Measurements from ENCODE around the gene SNX3.
"Not testable (repeated sequence)": the region's sequence is repeated elsewhere in the genome, so short reads cannot be mapped to it uniquely, and the experiment has no call there.

The SNX3 gene

GRCh38 chr6:108260126-108260808 lies 573 bp downstream of the SNX3 start:
- DNase-seq, result peak; percentile 4 to 9

DNA sequence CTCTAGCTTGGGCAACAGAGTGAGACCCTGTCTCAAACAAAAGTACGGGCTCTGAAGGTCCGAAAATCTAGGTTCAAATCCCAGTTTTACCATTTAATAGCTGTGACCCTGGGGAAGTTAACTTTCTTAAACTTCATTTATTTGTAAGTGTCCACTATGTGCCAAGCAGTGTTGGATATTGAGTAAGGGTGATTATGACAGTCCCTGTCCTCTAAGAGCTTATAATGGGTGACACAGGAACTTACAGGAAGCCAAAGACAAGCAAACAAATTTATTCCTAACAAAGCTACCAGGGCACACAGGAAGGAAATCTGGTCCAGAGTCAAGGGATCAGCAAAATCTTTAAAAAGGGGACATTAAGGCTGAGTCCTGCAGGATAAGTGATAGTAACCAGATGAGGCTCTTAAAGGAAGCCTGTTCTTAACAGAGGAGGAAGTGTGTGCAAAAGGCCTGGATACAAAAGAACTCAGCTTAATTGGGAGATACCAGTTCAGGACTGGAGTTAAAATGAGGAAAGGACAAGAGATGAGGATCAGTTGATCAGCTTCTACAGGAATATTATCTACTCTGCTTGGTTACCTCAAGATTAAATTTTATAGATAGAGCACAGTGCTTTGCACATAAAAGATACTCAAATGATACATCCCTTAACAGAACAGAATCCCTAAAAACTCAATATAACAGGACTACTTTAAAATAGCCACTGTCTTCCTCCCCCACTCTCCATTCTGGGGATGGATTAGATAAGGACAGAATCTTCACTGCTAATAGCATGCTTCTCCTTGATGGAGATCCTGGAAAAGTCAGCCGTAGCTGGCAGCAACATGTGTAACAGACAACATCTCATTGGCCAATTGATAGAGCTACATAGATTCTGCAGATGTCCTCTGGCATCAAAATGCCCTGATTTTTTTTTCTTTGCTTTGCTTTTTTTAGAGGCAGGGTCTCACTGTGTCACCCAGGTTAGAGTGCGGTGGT lies 6.1 kb downstream of the SNX3 start:
- no peak for DNase-seq

GRCh38 chr6:108253241-108253640 lies 7.6 kb downstream of the SNX3 start:
- no peak for DNase-seq

- DNase-seq, result no peak
Measured at GRCh38 chr6:108252055-108252454, 8.8 kb downstream of the SNX3 start.

DNA sequence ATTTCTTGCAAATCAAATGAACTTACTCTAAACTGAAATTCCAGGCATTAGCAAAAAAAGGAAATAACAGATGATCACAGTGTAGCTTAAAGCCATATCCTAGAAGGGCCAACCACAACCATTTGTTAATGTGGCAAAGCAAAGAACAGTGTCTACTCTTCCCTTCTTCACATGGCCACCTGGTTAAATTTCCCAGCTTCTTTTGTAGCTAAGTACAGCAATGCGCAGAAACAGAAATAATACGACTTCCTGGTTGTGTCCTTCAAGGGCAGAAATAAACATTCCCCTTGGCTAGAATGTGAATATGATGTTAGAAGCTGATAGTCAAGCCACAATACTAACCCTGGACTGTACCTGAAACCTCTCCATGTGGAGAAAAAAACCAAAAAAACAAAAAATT lies 9.6 kb downstream of the SNX3 start:
- no peak for DNase-seq

DNA sequence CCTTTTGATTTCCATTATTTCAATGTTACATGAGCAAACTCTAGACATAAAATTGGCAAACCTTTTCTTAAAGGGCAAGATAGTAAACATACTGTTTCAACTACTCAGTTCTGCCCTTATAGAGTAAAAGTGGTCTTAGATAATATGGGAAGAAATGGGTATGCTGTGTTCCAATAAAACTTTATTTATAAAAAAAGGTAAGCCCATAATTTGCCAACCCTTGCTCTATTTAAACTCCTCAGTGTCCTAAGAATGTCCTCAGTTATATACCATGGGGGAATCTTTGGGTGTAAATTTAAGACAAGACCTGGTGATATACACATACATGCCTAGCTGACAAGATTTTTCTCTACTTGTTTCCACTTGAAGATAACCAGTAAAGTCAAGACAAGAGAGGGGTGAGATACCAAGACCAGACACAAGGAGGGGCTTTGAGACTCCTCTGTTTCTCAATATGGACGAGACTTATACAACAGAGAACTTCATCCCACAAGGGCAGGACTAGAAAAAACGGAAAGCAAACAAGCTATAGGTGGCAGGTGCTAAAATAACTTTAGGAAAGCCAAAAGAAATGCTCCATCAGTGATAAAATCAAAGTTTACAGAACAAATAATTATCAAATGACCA lies 10.5 kb downstream of the SNX3 start:
- no peak for DNase-seq

GRCh38 chr6:108247965-108248536 lies 12.8 kb downstream of the SNX3 start:
- no peak for DNase-seq

- DNase-seq, result not testable (repeated sequence)
Measured at GRCh38 chr6:108245095-108245494, 15.7 kb downstream of the SNX3 start.

DNA sequence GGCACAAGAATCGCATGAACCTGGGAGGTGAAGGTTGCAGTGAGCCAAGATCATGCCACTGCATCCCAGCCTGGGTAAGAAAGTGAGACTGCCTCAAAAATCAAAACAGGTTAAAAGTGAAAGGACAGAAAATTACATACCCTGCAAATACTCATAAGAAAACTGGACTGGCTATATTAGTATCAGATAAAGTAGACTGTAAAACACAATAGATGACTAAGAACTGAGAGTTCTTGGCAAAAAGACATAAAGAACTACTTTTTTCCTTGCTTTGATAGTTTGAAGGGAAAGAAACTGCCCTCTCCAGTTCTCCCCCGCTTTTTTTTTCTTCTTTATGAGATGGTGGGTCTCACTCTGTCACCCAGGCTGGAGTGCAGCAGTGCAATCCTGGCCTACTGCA lies 17.0 kb downstream of the SNX3 start:
- no peak for DNase-seq

DNA sequence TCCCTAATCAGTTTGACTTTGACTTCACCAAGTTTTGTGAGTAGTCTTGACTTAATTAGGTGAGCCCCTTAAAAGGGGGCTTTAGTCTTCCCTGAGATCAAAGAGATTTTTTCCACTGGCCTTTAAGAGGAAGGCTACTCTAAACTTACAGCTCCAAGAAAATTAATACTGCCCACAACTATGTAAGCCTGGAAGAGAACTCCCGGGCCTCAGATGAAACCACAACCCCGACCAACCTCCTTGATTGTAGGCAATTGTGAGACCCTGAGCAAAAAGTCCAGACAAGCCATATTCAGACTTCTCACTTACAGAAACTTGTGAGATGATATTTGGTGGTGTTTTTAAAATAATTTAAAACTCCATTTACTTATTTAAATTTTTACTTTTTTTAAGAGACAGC lies 18.1 kb downstream of the SNX3 start:
- DNase-seq, result no peak

GRCh38 chr6:108242259-108242658 lies 18.6 kb downstream of the SNX3 start:
- no peak for DNase-seq

DNA sequence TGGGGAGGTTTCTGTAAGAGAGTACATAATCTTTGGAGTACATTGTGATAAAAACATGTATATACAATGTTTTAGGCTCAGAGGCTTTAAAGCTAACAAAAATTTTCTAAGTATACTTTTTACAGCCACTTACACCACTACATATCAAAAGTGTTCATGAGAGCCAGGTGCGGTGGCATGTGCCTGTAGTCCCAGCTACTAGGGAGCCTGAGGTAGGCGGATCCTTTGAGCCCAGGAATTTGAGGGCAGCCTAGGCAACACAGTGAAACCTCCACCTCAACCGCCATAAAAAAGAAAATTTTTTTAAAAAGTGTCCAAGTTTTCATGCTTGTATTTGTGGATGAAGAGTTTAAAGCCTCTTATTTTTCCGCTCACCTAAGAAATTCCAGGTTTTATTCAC lies 22.5 kb downstream of the SNX3 start:
- DNase-seq, result no peak

GRCh38 chr6:108236791-108237190 lies 24.0 kb downstream of the SNX3 start:
- no peak for DNase-seq

DNA sequence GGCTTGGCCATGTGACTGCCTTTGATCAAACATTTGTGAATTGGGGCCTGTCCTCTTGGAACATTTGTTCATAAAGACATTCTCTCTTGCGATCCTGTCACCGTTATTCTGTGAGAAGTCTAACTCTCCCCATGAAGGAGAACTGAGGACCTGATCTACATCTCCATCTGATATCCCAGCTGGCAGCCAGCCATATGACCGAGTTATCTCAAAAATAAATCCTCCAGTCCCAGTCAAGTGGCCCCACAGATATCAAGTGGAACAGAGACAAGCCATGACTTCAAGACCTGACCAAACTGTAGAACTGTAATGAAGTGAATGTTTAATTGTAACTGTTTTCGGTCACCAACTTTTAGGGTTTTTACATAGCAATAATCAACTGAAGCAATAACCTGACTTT lies 25.7 kb downstream of the SNX3 start:
- DNase-seq, result no peak

- no peak for DNase-seq
Measured at GRCh38 chr6:108228416-108228815, 32.4 kb downstream of the SNX3 start.

GRCh38 chr6:108227290-108227689 lies 33.5 kb downstream of the SNX3 start:
- DNase-seq, result no peak

- DNase-seq, result no peak
Measured at GRCh38 chr6:108222504-108222903, 38.3 kb downstream of the SNX3 start.

DNA sequence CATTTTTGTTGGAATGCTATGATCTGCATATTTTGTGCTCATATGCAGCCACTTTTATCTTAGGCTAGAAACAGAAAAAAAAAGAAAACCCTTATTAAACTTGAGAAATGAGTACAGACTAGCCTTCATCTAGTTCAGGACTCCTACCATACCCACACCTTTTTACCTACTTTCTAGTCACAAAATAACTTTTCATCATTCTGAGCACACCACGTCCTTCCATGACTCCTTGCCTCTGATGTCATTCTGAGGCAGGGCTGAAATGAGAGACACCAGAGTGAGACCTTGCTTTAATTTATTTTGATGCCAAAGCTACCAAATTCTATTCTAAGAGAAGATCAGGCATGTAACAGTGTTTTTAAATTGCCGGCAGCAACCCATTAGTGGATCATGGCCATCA lies 38.8 kb downstream of the SNX3 start:
- no peak for DNase-seq

DNA sequence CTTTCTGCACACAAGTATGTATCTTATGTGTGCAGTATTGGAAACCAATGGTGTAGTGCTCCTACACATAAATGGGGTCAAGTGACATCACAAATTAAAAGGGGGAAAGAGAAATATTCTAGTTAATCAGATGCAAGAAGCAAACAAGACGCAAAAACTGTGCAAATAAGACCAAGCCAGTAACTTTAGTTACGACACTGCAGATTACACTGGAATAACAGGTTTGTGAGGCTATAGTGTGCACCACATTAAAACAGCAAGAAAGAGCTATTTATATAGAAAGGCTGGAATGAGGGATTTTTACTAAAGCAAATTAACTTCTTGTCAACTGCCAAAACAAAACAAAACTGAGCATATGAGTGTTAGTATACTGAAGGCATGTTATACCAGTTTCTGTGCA lies 49.2 kb downstream of the SNX3 start:
- no peak for DNase-seq

- DNase-seq, result no peak
Measured at GRCh38 chr6:108210556-108210955, 50.3 kb downstream of the SNX3 start.

DNA sequence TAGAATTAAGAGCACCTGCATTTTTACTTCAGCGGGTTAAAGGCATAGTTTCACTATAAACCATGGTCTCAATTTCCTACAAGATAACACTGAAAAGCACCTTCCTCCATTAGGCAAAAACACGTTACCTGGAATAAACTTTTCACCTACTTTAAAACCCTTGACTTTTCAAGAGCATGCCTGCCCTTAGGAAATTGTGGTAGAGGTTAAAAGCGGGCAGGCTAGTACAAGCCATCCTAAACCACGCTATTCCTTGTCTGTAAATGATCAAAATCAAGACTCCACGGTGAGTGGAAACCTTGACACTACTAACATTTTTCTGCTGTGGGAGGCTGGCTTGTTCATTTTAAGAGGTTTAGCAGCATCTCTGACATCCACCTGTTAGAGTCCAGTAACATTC lies 51.1 kb downstream of the SNX3 start:
- no peak for DNase-seq

DNA sequence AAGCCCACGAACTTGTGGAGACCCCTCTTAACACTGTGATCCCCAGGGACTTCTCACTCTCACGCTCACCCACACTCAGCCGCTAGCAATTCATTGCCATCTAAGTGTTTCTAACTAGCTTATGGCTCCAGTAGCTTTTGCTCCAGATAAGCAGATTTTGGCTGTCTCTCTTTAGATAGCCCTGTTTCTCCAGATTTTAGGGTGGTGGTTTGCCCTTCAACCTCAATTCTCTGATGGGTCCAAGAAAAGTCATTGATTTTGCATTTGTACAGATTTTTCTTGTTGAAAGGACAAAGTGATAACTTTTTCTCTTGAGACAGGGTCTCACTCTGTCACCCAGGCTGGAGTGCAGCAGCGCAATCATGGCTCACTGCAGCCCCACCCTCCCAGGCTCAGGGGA lies 53.8 kb downstream of the SNX3 start:
- DNase-seq, result no peak
